Nephron progenitor cell (in vitro differentiated cells): Measurements from ENCODE around the gene SSC4D.

Experiments used
- DNase-seq: peaks from one replicate; pipeline ENCODE4 v3.0.0; 2021
- H3K27ac Mint-ChIP-seq: 2 replicates; pipeline ENCODE4 v1.8.0; 2021; ENCODE audit warnings: mild to moderate bottlenecking, moderate library complexity, mixed read lengths
- H3K27me3 Mint-ChIP-seq: 2 replicates; pipeline ENCODE4 v1.8.0; 2021; ENCODE audit warnings: mild to moderate bottlenecking, low read depth, mixed read lengths; ENCODE audit not compliant: poor library complexity
- H3K36me3 Mint-ChIP-seq: 2 replicates; pipeline ENCODE4 v1.8.0; 2021; ENCODE audit warnings: low read depth, mixed read lengths
- H3K4me1 Mint-ChIP-seq: 2 replicates; pipeline ENCODE4 v1.8.0; 2021; ENCODE audit warnings: mixed read lengths
- H3K4me3 Mint-ChIP-seq: 2 replicates; pipeline ENCODE4 v1.8.0; 2021; ENCODE audit warnings: mild to moderate bottlenecking, moderate library complexity, mixed read lengths
- H3K9me3 Mint-ChIP-seq: 2 replicates; pipeline ENCODE4 v1.8.0; 2021; ENCODE audit warnings: mild to moderate bottlenecking, moderate library complexity, mixed read lengths
- TF ChIP-seq, protein P1 (sequence below): fragments of 200-600 bp; sonication (generic); IDR thresholded peaks from 2 replicates; pipeline ENCODE4 v1.5.0; 2021; ENCODE audit warnings: antibody characterized with exemption

Gene SSC4D

DNA sequence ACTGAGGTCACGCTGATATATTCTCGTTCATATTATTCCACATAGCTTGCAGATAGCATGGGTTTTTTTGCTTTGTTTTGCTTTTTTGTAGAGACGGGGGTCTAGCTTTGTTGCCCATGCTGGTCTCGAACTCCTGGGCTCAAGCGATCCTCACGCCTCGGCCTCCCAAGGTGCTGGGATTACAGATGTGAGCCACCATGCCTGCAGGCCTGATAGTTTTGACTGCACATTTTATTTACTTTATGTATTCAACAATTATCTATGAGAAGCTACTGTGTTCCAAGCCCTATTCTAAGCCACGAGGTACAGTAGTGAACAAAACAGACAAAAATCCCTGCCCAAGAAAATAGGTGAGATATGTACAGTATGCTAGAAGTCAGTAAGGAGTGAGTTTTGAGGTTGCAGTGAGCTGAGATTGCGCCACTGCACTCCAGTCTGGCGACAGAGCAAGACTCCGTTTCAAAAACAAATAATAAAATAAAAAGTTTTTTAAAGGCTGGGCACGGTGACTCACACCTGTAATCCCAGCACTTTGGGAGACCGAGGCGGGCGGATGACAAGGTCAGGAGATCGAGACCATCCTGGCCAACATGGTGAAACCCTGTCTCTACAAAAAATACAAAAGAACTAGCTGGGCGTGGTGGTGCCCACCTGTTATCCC is 49.4 kb downstream of the SSC4D start:
- TF ChIP-seq, protein P1, sequence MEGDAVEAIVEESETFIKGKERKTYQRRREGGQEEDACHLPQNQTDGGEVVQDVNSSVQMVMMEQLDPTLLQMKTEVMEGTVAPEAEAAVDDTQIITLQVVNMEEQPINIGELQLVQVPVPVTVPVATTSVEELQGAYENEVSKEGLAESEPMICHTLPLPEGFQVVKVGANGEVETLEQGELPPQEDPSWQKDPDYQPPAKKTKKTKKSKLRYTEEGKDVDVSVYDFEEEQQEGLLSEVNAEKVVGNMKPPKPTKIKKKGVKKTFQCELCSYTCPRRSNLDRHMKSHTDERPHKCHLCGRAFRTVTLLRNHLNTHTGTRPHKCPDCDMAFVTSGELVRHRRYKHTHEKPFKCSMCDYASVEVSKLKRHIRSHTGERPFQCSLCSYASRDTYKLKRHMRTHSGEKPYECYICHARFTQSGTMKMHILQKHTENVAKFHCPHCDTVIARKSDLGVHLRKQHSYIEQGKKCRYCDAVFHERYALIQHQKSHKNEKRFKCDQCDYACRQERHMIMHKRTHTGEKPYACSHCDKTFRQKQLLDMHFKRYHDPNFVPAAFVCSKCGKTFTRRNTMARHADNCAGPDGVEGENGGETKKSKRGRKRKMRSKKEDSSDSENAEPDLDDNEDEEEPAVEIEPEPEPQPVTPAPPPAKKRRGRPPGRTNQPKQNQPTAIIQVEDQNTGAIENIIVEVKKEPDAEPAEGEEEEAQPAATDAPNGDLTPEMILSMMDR = no peak
- Mint-ChIP-seq H3K27ac (peak overlapping the region; percentile 95), H3K27me3 (no peaks in the 10 kb centered on the region), H3K4me1 (peaks cover 48% of the 10 kb centered on the region), H3K9me3 (peaks cover 9% of the 10 kb centered on the region), H3K4me3 (peak overlapping the region; percentile 90), H3K36me3 (peaks cover 28% of the 10 kb centered on the region)
- DNase-seq = no peak

DNA sequence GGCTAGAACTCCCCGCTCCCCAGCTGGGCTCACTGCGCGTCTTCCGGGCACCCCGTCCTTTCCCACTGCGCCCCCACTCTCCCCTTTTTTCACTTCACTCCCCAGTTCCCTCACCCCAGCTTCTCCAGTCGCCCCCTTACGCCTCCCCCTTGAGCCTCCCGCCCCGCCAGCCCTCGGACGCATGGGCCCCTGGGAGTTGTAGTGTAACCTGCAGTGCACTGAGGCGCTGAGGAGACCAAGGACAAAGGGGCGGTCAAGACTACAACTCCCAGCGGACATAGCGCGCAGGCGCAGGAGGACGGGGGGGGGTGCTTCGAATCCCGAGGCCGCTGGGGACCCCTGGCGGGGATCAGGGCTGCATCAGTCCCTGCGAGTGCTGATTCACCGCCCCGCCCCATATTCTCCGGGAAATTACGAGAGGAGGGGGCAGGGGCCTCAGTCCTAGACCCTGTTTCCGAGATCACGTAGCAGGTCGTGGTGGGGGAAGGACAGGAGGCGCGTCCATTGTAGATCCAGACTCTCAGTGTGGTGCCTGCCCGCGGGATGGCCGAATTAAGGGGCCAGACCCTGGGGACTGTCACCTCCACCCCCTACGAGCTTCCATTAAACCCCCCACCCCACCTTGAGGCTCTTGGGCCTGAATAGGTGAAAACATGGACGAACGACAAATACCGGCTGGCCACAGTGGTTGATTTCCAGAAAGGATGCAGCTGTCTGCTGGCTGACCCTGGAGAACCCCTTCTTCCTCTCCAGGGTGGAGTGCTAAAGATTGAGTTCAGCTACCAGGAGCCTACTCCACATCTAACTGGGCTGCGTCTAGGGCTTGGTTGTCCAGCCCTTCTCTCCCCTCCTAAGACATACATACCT is 50.2 kb downstream of the SSC4D start:
- peaks cover 40% of the 10 kb centered on the region for H3K4me1 Mint-ChIP-seq
- H3K27ac Mint-ChIP-seq = peak overlapping the region; percentile 98
- H3K27me3 Mint-ChIP-seq = no peaks in the 10 kb centered on the region
- peak overlapping the region; percentile 90 for H3K4me3 Mint-ChIP-seq
- H3K9me3 Mint-ChIP-seq = peaks cover 17% of the 10 kb centered on the region
- DNase-seq = peak; percentile 99
- TF ChIP-seq, protein P1 = peak; percentile 66
- peaks cover 35% of the 10 kb centered on the region for H3K36me3 Mint-ChIP-seq

DNA sequence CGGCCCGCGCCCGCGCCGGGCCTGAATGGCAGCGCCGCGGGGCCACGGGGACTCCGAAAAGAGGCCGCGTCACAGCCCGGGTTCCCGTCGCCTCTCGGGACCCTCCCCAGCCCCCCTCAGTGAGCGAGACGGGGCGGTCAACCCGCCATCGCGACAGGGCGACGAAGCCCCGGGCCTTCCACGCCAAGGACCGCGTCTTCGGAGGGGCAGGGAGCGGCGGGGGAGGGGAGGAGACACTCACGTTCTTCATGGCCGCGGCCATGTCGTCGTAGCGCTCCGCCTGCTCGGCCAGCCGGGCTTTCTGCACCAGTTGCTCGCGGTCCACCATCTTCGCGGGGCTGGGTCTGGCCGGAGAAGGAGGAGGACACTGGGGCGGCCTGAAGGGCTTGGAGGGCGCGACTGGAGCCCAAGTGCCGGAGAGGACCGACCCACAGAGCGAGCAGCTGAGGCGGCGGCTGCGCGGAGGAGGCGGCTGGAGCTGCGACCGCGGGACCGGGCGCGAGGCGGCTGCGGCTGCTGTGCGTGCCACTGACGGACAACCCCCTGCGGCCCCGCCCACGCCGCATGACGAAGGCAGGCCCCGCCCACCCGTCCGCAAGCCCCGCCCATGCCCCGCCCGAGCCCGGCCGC is 50.9 kb downstream of the SSC4D start, which contains the start of gene YWHAG:
TSS of gene YWHAG (minus strand) at position 511 of the 630 bp plus-strand sequence. CDS start at position 328, 183 bp downstream.
- Mint-ChIP-seq H3K4me1 (peaks cover 32% of the 10 kb centered on the region), H3K27me3 (peaks cover 3% of the 10 kb centered on the region), H3K4me3 (peak within 1 kb of the TSS; percentile 95), H3K27ac (peak within 1 kb of the TSS; percentile 98), H3K36me3 (peaks cover 43% of the 10 kb centered on the region), H3K9me3 (peaks cover 23% of the 10 kb centered on the region)
- peak; percentile 90 for DNase-seq
- TF ChIP-seq, protein P1 = no peak

DNA sequence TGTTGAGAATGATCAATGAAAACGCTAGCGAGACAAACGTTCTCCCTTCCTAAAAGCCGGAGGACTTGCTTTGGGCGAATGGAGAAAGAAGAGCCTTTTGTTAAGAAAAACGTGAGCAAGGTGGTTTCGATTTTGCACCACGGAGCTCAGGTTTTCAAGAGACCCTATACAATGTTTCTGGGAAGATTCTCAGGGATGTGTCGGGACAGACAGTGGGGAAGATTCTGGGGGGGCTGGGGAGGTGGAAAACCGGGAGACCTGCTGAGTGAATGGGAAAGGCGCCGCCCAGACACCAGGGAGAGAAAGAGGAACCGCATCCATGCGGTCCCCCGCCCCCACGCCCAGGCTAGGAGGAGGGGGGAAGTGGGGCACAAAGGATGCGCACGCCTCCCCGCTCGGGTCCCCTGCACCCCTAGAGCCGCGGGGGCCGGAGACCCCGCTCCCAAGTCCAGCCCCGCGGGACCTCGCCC is 51.5 kb downstream of the SSC4D start:
- Mint-ChIP-seq H3K4me1 (peaks cover 32% of the 10 kb centered on the region), H3K4me3 (peak overlapping the region; percentile 95), H3K27ac (peak overlapping the region; percentile 64), H3K27me3 (peaks cover 3% of the 10 kb centered on the region), H3K36me3 (peaks cover 48% of the 10 kb centered on the region), H3K9me3 (peaks cover 28% of the 10 kb centered on the region)
- TF ChIP-seq, protein P1 = no peak
- no peak for DNase-seq

DNA sequence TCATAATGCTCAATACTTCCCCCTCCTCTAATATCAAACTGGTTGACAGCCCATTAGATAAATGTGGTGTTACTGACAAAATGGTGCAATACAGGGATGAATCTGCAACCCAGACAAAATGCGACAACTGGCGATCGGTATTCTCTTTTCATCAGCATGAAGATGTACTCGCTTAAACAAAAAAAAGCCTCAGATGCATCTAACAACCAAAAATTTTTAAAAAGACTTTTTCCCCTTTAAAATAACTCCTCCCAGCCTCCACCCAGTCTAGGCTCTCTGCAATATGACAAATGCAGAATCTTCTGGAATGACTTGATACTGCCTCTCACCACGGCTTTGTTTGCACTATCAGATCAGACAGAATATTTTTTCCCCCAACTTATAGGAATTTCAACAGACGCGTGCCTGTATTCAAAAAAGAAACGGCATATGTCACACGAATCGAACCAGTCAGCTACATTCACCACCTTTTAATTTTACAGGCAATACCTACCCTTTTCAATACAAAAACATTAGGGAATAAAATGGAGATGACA is 52.0 kb downstream of the SSC4D start:
- H3K27ac Mint-ChIP-seq = peak overlapping the region; percentile 64
- H3K27me3 Mint-ChIP-seq = peaks cover 3% of the 10 kb centered on the region
- peaks cover 53% of the 10 kb centered on the region for H3K36me3 Mint-ChIP-seq
- peaks cover 32% of the 10 kb centered on the region for H3K9me3 Mint-ChIP-seq
- DNase-seq = no peak
- H3K4me1 Mint-ChIP-seq = peaks cover 32% of the 10 kb centered on the region
- TF ChIP-seq, protein P1 = no peak
- H3K4me3 Mint-ChIP-seq = peak overlapping the region; percentile 95
